CD4-positive, alpha-beta T cell treated with Interleukin-1 beta for 1 hour (primary cell): ENCODE measurements around the gene TOX2.

Experiments used
- DNase-seq, 2 donors: peaks; one replicate each; pipeline ENCODE4 v3.0.0-alpha.2; 2020 to 2022

The TOX2 gene

DNA sequence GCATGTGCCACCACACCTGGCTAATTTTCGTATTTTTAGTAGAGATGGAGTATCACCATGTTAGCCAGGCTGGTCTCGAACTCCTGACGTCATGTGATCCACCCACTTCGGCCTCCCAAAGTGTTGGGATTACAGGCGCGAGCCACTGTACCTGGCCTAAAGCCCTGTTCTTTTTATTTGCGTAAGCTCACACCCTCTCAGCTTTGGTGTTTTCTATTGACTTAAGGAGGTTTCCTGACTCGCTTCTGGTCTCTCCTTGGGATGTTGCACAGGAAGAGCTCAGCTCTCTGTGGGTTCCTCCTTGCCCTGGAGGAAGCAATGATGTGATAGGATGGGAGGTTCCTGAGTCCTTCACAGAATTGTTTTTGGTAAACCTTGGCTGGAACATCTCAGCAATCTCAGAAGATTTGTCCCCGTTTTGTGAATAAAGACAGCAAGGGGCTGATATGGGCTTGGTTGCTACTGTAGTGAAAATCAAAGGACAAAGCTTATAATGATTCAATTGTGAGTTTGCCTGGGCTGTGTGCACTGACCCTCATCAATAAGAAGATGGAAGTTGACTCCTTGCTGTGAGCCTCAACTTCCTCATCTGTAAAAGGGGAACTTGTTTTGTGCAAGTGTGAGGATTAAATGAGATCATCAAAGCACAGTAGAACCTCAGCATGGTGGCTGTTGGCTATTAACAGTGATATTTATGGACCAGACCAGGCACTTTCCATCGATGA is 27.0 kb downstream of the TOX2 start:
- peak in 1 of 2 donors; percentile 12 for DNase-seq

DNA sequence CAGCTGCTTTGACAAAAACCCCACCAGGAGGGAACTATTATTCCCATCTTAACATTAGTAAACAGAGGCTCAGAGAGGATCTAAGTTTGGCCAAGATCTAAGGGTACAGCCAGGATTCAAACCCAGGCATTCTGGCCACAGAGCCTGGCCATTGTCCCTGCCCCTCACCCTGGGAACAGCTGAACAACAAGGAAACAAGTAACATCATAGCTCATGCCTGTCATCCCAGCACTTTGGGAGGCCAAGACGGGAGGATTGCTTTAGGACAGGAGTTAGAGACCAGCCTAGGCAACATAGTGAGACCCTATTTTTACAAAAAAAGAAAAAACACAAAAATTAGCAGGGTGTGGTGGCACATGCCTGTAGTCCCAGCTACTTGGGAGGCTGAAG is 27.5 kb downstream of the TOX2 start:
- DNase-seq: no peak

DNA sequence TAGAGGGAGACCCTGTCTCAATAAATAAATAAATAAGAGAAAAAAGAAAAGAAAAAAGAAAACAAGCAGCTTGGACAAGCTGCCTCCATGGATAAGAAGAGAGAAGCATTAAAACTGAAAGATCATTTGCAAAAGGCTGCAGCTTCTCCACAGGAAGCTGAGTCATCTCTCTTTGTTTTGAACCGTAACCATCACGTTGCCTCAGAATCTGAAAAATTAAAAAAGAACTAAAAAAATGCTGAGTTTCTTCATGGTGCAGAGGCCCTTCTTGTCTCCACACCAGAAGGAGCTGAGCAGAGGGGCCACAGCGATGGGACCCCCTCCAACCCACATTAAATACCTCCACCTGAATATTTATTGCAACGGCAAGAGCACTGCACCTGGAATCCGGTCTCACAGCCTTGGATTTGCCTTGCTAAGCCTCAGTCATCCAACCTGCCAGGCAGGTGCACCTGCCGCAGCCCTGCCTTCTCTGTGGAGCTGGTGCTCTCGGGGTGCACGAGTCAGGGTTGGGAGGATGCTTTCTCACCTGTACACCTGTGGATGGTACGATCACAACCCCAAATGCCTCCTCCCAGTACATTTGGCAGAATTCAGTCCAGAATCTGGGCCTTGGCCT is 28.1 kb downstream of the TOX2 start:
- peak; percentile 9 to 31 for DNase-seq

DNA sequence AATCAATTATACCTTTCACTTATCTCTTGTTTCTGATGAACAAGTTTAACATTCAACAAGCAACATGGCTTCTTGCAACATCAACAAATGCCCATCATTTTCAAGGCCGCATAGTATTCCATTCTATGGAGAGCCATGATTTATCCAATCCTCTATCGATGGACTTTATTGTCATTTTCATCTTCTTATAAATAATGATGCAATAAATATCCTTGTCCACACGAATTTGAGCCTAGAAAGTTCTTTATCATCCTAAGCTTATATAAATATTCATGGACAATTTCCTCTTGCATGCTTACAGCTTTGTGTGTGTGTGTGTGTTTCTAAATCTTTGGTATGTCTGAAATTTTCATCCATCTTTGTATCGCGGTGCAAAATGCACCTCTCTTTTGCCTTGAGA is 29.1 kb downstream of the TOX2 start:
- DNase-seq: no peak

DNA sequence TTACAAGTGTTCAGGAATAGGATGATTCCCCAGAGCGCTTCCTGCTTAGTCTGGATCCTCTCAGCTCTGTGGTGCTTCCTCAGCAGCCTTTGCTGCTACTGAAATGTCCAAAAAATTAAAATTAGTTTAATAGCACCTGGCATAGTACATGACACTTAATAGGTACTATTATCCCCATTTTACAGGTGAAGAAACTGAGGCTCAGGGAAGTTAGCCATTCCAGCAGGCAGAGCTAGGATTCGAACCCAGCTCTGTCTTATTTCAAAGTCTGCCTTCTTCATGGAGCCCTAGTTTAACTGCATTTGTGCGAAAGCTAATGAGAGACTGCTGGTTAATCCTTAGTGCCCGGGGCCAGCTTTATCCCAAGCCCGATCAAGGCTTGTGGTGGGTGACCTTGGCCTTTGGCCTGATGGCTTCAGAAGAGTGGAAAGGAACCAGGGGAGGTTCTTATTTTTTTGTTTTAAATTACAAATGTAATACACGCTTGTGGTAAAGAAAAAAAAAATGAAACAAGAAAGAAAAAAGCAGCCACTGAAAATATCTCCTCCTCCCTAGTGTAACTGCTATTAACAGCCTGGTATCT is 30.1 kb downstream of the TOX2 start:
- DNase-seq: no peak

DNA sequence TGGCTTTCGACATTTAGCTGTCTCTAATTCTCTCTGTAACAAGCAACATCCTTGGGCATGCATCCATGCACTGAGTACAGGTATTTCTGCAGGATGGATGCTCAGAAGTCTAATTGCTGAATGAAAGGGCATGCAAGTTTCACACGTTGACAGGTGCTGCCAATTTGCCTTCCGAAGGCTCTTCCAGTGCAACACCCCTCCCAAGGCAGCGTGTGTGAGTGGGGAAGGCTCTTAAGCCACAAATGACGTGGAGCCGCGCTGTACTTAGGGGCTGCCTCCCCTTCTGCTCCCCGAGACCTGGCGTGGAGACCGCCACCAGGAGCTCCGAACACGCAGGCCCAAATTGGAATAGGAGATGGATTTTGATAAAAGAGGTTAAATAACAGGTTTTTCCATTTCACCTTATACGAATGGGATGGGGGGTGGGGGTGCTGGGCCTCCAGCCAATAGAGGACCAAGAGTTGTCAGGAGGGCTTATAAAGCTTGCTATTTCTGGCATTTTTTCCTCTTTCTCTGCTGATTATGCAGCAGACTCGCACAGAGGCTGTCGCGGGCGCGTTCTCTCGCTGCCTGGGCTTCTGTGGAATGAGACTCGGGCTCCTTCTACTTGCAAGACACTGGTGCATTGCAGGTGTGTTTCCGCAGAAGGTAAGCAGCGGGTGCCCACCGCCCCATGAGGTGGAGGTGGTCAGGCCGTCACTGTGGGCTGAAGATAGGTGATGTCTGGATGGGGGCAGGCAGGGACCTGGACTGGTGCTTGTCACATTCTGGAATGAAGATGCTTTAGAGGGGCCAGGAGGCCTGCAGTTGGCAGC is 30.9 kb downstream of the TOX2 start:
- DNase-seq: no peak

DNA sequence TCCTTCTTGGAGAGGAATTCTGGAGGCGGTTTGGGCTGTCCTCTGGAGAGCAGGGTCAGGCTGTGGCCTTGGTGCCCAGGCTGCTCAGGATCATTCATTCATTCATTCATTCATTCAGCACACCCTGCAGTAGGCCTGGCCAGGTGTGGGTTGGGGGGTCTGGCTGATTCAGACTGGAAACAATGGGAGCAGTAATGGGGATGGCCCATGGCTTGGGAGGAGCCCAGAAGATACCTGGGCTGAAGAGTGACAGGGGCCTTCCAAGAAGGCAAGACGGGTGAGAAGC is 31.5 kb downstream of the TOX2 start:
- DNase-seq: no peak

DNA sequence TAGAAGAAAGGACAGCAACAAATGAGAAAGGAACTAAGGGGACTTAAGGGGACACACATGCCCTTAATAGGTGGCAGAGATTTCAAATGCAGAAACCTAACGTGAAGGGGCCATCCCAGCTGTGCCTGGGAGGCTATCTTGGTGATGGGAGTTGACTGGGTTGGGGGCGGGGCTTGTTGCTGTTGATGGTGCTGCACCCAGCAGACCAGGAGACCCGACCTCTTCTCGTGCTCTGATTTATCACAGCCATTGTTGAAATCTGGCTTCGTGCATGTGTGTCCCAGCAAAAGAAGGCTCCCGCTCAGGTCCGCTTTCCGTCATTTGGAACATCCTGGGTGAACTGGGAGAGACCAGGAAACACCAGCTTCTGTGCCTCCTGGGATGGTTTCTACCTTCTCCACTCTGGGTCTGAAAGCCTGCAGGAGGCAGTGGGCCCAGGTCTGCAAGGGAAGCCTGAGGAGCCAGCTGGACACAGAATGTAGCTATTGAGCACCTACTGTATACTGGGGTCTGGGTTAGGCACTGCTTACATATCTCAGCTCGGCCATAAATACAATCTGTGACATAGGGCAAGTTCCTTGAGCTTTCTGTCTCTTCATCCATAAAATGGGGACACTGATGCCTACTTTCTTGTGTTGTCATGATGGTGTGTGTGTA is 32.1 kb downstream of the TOX2 start:
- DNase-seq: no peak

DNA sequence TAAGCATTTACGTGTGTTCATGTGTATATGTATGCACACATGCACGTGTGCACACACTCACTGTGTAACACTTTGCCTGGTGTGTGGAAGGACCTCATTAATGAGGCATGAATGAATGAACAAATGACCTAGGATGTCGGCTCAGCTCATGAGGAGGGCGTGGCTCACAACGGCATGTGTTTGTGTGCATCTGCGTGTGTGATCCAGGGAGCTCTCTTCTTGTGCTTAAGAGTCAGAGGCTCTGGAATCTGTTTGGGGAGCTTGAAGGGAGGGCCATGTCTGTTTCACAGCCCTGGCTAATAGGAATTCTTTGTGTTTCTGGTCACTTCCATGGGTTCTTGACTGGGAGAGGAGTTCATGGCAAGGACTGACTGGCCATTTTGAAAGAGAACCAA is 32.7 kb downstream of the TOX2 start:
- no peak for DNase-seq

DNA sequence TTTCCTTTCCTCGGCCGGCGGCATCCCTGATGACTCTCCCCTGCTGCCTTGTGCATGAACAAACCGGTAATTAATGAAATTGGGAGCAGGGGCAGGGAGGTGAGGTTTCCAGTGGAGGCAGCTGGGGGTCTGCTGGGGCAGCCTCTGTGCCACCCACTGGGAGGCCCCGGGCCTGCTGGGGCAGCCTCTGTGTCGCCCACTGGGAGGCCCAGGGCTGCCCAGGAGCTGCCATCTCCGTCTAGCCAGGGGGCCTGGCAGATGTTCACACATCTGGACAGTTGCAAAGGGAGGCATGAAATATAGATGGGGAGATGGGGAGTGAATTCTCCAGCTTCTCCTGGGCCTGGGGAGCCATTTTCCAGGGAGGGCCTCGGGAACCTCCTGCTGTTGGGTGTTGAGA is 33.8 kb downstream of the TOX2 start:
- no peak for DNase-seq

DNA sequence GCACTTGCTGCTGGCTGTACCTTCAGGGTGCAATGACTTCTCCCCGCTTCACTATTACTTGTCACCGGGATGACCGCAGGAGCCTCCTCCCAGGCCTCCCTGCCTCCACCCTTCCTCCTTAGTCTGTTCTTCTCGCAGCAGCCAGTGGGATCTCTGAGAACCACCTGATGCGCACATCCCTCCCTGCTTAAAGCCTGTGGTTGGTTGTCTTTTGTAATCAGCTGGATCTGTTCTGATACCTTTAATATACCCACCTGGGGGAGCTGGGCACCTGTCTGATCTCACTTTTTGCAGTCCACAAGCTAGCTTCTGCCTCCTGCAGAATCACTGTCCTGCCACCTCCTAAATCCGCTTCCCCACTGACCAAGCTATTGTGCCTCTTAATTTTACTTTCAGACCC is 34.6 kb downstream of the TOX2 start:
- DNase-seq: no peak

DNA sequence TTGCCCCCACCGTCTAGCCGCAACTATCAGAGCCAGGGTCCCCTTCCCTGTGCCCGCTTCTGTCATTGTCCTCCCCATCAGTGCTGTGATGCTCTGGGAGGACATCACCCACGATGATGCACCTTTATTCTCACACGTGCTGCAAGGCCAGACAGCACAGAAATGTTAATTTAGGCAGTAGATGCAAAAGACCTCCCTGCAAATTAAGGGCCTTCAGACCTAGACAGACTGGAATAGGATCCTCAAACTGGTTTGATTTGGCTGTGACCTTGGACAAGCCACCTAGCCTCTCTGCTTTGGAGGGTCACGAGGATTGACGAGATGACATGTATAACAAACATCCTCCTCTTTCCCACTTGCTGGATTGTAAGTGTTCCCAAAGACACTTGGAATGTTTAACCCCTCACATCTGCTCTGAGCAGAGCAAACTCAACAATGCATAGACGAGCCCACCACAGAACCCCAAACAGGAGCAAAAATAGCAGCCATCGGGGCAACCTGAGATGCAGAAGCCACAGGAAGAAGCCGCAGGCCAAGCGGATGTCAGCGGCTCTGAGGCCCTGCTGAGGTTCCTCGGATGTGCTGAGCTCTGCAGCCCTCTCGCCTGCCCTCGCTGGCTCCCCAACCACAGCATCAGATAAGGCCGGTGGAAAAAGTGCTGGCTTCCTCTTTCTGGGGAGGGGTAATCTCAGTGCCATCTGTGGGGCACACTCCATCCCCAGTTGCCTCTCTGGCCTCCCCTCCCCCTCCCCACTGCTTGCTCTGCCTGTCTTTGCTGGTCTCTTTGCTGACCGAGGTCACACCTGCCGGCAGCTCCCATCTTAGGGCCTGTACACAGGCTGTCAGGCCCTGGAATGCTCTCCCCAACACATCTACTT is 35.3 kb downstream of the TOX2 start:
- DNase-seq: peak; percentile 69 to 70

DNA sequence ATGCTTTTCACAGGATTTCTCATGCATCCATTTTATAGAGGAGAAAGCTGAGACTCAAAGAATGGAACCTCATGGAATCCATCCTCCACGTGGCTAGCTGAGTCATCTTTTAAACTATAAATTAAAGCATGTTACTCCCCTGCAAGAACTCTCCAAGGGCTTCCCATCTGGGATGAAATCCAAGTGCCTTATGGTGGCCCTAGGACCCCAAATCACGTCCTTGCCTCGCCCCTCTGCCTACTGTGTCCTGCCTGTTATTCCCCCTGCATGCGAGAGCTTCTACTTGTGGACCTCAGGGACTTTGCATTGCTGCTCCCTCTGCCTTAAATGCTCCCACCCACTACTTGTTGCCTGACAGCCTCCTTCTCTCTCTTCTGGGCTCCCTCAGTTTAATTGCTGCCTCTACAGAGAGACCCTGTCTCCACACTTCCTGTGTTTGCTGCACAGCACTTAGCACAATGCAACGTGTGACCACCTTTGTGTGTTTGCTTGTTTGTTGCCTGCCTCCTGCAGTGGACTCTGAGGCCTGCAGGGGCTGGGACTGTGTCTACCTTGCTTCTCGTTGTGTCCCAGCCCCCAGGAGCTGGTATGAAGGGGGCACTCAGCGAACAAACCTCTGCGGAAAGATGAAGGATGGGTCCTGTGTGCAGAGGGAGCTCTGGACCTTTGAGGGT is 39.4 kb downstream of the TOX2 start:
- DNase-seq: no peak

DNA sequence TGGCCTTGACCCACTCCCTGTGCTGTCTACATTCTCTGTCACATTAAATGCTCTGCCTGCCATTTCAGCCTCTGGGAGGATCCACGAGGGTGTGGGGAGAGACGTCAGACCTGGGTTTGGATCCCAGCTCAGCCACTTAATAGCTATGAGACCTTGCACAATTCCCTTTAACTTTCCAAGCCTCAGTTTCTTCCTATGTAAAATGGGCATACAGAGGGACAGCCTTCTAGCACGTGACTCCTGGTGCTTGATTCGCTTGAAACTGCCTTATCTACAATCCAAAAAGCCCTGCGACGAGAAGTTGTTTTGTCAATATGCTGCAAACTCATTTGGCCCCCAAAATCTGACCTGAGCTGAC is 40.0 kb downstream of the TOX2 start:
- DNase-seq: no peak

DNA sequence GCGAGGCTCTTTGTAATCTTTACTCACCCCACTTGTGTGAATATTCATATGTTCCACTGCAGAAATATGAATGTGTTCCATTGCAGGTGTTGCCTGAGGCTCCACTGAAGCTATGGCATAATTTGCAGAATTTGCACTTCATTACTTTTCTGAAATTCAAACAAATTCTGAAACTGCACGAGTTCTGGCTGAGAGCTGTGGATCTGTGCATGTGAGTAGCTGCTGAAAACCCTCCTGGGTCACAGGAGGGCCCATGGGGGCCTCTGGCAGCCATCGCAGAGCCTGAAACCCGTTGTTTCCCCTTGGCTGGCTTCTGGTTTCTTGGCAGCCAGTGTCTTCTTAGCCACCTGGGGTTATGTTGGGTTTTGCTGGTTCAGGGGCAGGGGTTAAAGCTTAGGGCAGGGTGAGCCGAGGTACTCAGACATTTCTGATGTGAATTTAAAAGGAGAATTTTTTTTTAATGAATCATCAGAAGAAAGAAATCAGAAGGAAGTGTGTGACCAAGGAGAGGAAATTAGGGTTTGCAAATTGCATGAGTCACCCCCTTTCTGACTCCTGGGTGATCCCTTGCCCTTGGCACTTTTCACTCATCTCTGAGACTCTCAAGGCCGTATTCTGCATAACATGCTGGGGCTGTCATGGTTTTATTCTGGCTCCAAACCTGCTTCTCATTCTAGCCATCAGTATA is 40.6 kb downstream of the TOX2 start:
- peak; percentile 35 for DNase-seq

DNA sequence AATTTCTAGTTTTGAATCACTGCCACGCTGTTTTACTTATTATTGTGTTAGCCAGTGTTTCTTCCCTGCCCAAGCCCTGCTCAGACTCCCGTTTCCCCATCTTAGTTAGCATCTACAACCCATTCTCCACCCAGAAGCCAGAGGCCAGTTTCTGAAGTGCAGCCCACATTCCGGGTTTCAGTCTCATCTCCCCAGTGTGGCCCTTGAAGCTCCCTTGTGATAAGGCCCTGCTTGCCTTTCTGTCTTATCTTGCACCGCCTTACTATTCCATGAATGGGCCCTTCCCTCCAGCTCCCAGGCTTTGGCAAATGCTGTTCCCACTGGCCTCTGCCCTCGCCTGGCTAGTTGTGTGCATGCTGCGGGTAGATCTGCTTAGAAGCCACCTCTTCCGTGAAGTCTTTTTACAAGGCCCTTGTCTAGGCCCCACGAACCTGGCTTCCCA is 41.1 kb downstream of the TOX2 start:
- DNase-seq: no peak

DNA sequence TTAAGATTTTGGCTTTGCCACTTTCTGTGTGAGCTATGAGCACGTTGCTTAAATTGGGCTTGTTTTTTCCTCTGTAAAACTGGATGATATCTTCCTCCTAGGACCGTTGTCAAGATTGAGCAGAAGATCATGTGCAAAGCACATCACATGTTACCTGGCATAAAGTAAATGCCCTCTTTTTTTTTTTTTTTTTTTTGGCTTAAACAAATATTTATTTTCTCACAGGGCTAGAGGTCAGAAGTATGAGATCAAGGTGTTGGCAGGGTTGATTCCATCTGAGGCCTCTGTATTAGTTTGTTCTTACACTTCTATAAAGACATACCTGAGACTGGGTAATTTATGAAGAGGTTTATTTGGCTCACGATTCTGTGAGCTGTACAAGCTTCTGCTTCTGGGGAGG is 42.7 kb downstream of the TOX2 start:
- no peak for DNase-seq

DNA sequence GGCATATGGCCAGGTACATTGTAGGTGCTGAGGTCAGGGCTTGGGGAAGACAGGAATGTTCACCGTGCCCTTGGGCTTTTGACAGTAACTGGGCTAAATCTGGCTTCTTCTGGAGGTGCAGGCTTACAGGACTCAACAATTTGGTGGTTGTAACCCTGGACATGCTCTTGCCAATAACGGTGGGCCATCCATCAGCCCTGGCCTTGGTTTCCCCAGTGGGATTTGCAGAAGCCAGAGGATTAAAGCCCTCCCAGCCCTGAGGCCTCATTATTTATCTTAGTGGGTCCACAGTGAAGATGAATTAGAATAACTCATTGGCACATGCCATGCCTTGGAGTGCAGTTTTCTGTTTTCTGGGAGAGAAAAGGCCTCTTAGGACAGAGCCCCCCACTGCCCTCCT is 44.0 kb downstream of the TOX2 start:
- DNase-seq: no peak

DNA sequence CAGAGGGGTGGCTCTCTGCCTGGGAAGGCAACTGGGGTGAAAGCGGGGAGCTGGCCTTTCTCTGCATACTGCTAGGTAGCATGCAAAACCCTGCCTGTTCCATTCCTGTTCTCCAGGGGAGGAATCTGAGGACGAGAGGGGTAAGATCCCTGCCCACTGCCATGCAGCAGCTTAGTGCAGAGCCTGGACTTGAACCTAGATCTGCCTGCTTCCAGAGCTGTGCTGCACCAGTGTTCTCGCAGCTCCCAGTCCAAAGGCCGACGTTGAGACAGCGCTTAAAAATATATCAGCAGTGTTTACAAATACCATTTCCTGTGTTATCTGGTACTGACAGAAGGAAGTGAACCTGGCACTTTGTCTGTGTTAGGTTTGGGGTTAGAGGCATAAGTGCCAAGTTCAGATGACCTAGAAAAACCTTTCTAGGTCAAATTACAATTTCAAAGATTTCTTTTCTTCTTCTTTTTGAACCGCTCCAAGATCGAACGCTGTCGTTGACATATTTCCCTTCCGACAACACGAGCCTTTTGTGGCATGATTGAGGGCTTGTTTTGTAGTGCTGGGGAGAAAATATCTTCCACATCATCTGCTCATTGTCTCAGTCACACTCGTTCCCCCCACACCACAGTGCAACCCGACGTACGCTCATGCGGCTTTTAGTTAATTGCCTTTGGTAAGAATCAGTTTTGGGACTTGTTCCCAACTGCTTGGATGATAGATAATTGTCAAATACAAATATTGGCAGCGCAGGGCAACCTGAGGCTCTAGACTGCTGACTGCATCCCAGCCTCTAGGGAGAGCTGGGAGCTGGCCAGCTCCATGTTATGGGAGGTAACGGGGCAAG is 44.6 kb downstream of the TOX2 start:
- peak; percentile 42 to 54 for DNase-seq

DNA sequence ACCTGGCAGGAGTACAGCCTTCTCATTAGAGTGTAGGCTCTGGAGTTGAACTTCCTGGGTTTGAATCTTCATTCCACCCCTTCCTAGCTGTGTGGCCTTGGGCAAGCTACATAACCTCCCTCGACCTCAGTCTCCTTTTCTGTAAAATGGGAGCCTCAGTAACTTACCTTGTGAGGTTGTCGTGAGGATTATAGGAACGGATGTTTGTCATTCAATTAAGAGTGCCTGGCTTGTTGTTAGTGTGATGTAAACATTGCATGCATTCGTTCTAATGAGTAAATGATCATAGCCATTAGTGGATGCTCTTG is 45.2 kb downstream of the TOX2 start:
- DNase-seq: no peak
